B cell (primary cell): ENCODE measurements around the gene MALSU1.

Experiments
- CTCF ChIP-seq: fragments of 200-600 bp; IDR thresholded peaks from one replicate; pipeline ENCODE4 v1.8.0; 2022; ENCODE audit warnings: antibody characterized with exemption, mild to moderate bottlenecking
- EZH2 ChIP-seq: IDR thresholded peaks from 2 replicates; pipeline ENCODE4 v1.6.1; 2012; ENCODE audit warnings: borderline replicate concordance, low read depth, mild to moderate bottlenecking, moderate library complexity, low read length; ENCODE audit not compliant: insufficient read depth, poor library complexity, severe bottlenecking

DNA sequence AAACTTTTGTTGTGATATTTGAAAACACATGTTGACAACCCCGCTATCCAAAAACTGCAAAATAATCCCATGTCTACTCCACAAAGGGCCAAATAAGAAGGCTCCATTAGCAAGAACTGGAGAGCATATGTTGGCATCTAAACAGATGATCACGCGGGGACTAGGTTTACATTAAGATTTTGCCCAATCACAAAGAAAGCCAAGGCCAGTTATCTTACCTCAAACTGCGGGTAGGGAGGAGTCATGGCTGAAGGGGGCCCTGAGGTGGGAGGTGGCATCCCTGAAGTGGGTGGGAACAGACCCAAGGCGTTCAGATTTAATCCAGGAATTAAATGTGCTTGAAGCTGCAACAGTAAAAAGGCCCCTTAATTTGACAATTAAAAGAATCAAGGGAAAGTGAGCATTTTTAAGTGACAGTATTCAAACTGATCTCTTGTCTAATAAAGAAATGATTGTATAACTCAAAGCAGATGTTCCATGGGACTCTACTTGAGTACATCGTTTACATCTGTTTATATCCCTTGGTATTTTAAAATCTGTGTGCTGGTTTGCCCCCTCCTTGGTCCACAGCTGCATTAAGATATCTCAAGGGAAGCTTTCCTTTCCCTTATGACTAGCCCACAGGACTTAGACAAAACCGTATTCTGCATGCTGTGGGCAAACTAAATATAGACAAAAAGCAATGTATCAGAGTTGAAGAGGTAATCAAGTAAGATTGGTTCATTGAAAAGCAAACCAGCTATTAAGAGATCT, 42.9 kb downstream of the MALSU1 start:
- TF ChIP-seq CTCF (no peak), EZH2 (no peak)
